ENCODE data around the gene SS18L1. TPM values are rescaled to one million over a fixed set of nuclear protein-coding genes. Genes with fewer than 3 reads are reported as not detected.

SS18L1 gene
- total and polyA plus RNA-seq, 2 donors (not counting 1 experiment from before 2014, with no cell fraction given) = 4.7 to 7.4 TPM

GRCh38 chr20:62186887-62187866 is 43.6 kb downstream of the SS18L1 start:
- H3K4me2 ChIP-seq (ENCODE audit: extremely low read depth, insufficient read depth, low read length) = no peak overlapping the region

GRCh38 chr20:62190639-62191411 is 47.3 kb downstream of the SS18L1 start:
- TF ChIP-seq CTCF (conservative IDR thresholded peaks at IDR 0.05 in 1 of 2, IDR thresholded peaks at IDR 0.05 in 1 of 2; ENCODE audit: low read depth in 1 of 2, low read length in 2 of 2) (no peak), EZH2 (IDR thresholded peaks at IDR 0.05; ENCODE audit: low read length, missing control alignments) (no peak)
- Histone ChIP-seq H2AFZ (ENCODE audit: low read length) (no peak overlapping the region), H3K4me1 (ENCODE audit: control insufficient read depth, extremely low read depth, insufficient read depth, low read length) (no peaks in the 10 kb centered on the region), H3K4me2 (ENCODE audit: extremely low read depth, insufficient read depth, low read length) (no peak overlapping the region), H3K9me3 (ENCODE audit: control insufficient read depth, insufficient read depth, low read depth, low read length) (no peaks in the 10 kb centered on the region), H3K36me3 (ENCODE audit: control insufficient read depth, insufficient read depth, low read length) (no peaks in the 10 kb centered on the region), H3K27ac (ENCODE audit: insufficient read depth, low read length) (no peak overlapping the region), H4K20me1 (ENCODE audit: control insufficient read depth, extremely low read depth, insufficient read depth, low read length) (no peaks in the 10 kb centered on the region), H3K9ac (ENCODE audit: insufficient read depth, low read length) (no peak overlapping the region), H3K27me3 (ENCODE audit: control insufficient read depth, insufficient read depth, low read length) (no peaks in the 10 kb centered on the region), H3K79me2 (ENCODE audit: control insufficient read depth, insufficient read depth, low read length) (peaks cover 22% of the 10 kb centered on the region), H3K4me3 (replicated peaks in 1 of 4; ENCODE audit: control extremely low read depth in 1 of 4, insufficient read depth in 1 of 4, low read depth in 3 of 4, low read length in 4 of 4) (no peak overlapping the region)
- DNase-seq (ENCODE audit: low read depth in 2 of 2) = no peak

More at GRCh38 chr20:62186887-62187866, 43.6 kb downstream of the SS18L1 start:
- TF ChIP-seq CTCF (conservative IDR thresholded peaks at IDR 0.05 in 1 of 2, IDR thresholded peaks at IDR 0.05 in 1 of 2; ENCODE audit: low read depth in 1 of 2, low read length in 2 of 2) (no peak), EZH2 (IDR thresholded peaks at IDR 0.05; ENCODE audit: low read length, missing control alignments) (no peak)
- DNase-seq (ENCODE audit: low read depth in 2 of 2) = peak in 1 of 2 donors; percentile 42
- H3K9ac ChIP-seq (ENCODE audit: insufficient read depth, low read length) = no peak overlapping the region
- H2AFZ ChIP-seq (ENCODE audit: low read length) = no peak overlapping the region
- peaks cover 2% of the 10 kb centered on the region for H3K4me1 ChIP-seq (ENCODE audit: control insufficient read depth, extremely low read depth, insufficient read depth, low read length)
- H4K20me1 ChIP-seq (ENCODE audit: control insufficient read depth, extremely low read depth, insufficient read depth, low read length) = no peaks in the 10 kb centered on the region
- peaks cover 44% of the 10 kb centered on the region for H3K79me2 ChIP-seq (ENCODE audit: control insufficient read depth, insufficient read depth, low read length)
- no peaks in the 10 kb centered on the region for H3K36me3 ChIP-seq (ENCODE audit: control insufficient read depth, insufficient read depth, low read length)
- H3K27me3 ChIP-seq (ENCODE audit: control insufficient read depth, insufficient read depth, low read length) = no peaks in the 10 kb centered on the region
- H3K27ac ChIP-seq (ENCODE audit: insufficient read depth, low read length) = no peak overlapping the region
- H3K4me3 ChIP-seq (replicated peaks in 1 of 4; ENCODE audit: control extremely low read depth in 1 of 4, insufficient read depth in 1 of 4, low read depth in 3 of 4, low read length in 4 of 4) = no peak overlapping the region
- H3K9me3 ChIP-seq (ENCODE audit: control insufficient read depth, insufficient read depth, low read depth, low read length) = no peaks in the 10 kb centered on the region

All from fibroblast of lung (primary cell).